Activated CD8-positive, alpha-beta memory T cell treated with anti-CD3 and anti-CD28 coated beads for 36 hours (primary cell): ENCODE measurements around the gene MINDY1. TPM values are rescaled to one million over a fixed set of nuclear protein-coding genes. Genes with fewer than 3 reads are reported as not detected.

Experiments
- CTCF ChIA-PET: fragments of 350-600 bp; sonication (Branson Sonifier 250); formaldehyde crosslinking; loops from one replicate; lab custom pipeline; 2021; ENCODE audit warnings: antibody characterized with exemption; lab: Charles Lee
- POLR2A ChIA-PET: fragments of 350-600 bp; sonication (Branson Sonifier 250); formaldehyde crosslinking; loops from one replicate; lab custom pipeline; 2021; ENCODE audit warnings: antibody characterized with exemption; lab: Charles Lee
- total RNA-seq, 2 experiments: library from RNA; stranded (reverse); gene quantifications; one replicate each; pipeline ENCODE4 v1.2.3, GENCODE V29; 2021

Gene MINDY1
- total RNA-seq, 2 experiments from 2014 or later: 4.8 to 5.7 TPM

- ChIA-PET CTCF (no interaction called here), POLR2A (no interaction called here)
These were observed 19.8 kb upstream of the MINDY1 start for GRCh38 chr1:151026460-151026859.

GRCh38 chr1:151024540-151025146, 17.9 kb upstream of the MINDY1 start:
- POLR2A ChIA-PET: no interaction called here
- CTCF ChIA-PET: interaction anchor here (0.7 to 1.9 kb wide), 16 partner anchors 10 to 140 kb away, joined by 3 to 12 read pairs (median 4); partner anchors contain the start of genes C1orf56, CDC42SE1, GABPB2 and MINDY1

- CTCF ChIA-PET: no interaction called here
- POLR2A ChIA-PET: interaction anchor here (0.7 kb wide), 1 partner anchor 30 kb away, joined by 7 read pairs; no protein-coding TSS in a partner anchor
These were observed 6.8 kb upstream of the MINDY1 start for GRCh38 chr1:151013518-151013917.

- POLR2A ChIA-PET: interaction anchor here (0.5 kb wide), 1 partner anchor 394 kb away, joined by 5 read pairs; no protein-coding TSS in a partner anchor
- CTCF ChIA-PET: interaction anchor here (0.6 kb wide), 1 partner anchor 653 kb away, joined by 4 read pairs; no protein-coding TSS in a partner anchor
These were observed 6.2 kb upstream of the MINDY1 start for GRCh38 chr1:151012684-151013471.

GRCh38 chr1:151011154-151011850, 4.6 kb upstream of the MINDY1 start:
- POLR2A ChIA-PET: interaction anchor here (0.5 to 0.7 kb wide), 2 partner anchors 38 to 85 kb away, joined by 4 to 6 read pairs; partner anchors contain the start of gene SETDB1

GRCh38 chr1:151010346-151010726, 3.6 kb upstream of the MINDY1 start:
- POLR2A ChIA-PET: interaction anchor here (0.6 to 0.7 kb wide), 2 partner anchors 44 to 84 kb away, joined by 3 to 6 read pairs; partner anchors contain the start of gene SETDB1
- CTCF ChIA-PET: no interaction called here

More at GRCh38 chr1:151011154-151011850, 4.6 kb upstream of the MINDY1 start:
- CTCF ChIA-PET: interaction anchor here (1.0 kb wide), 1 partner anchor 27 kb away, joined by 4 read pairs; no protein-coding TSS in a partner anchor

- ChIA-PET POLR2A (interaction anchor here (0.6 kb wide), 1 partner anchor 44 kb away, joined by 3 read pairs; no protein-coding TSS in a partner anchor), CTCF (no interaction called here)
These were observed 3.1 kb upstream of the MINDY1 start for GRCh38 chr1:151009674-151010345.

GRCh38 chr1:151009206-151009587, 2.5 kb upstream of the MINDY1 start:
- ChIA-PET POLR2A (no interaction called here), CTCF (no interaction called here)

GRCh38 chr1:151008244-151009205, 1.8 kb upstream of the MINDY1 start, which contains the start of gene PRUNE1:
TSS of gene PRUNE1 (plus strand) at chr1:151008449. CDS start at chr1:151008633, 184 bp downstream.
- CTCF ChIA-PET: interaction anchor here (0.7 kb wide), 1 partner anchor 62 kb away, joined by 3 read pairs; no protein-coding TSS in a partner anchor
- POLR2A ChIA-PET: no interaction called here

- POLR2A ChIA-PET: no interaction called here
- CTCF ChIA-PET: interaction anchor here (0.7 kb wide), 1 partner anchor 62 kb away, joined by 3 read pairs; no protein-coding TSS in a partner anchor
These were observed 1.1 kb upstream of the MINDY1 start for GRCh38 chr1:151007853-151008243.

GRCh38 chr1:151005729-151006319, 878 bp downstream of the MINDY1 start:
- CTCF ChIA-PET: interaction anchor here (1.2 to 3.3 kb wide), 6 partner anchors 10 to 55 kb away, joined by 3 to 15 read pairs (median 3); partner anchors contain the start of genes CDC42SE1 and MLLT11
- POLR2A ChIA-PET: interaction anchor here (0.9 to 1.8 kb wide), 4 partner anchors 32 to 426 kb away, joined by 3 to 7 read pairs (median 3); partner anchors contain the start of genes C1orf56, CDC42SE1, MCL1 and MLLT11

GRCh38 chr1:151003180-151003579, 3.5 kb downstream of the MINDY1 start:
- POLR2A ChIA-PET: no interaction called here
- CTCF ChIA-PET: interaction anchor here (1.0 to 1.3 kb wide), 2 partner anchors 8 to 443 kb away, joined by 3 to 4 read pairs; no protein-coding TSS in a partner anchor

- CTCF ChIA-PET: interaction anchor here (1.0 to 1.3 kb wide), 2 partner anchors 8 to 443 kb away, joined by 3 to 4 read pairs; no protein-coding TSS in a partner anchor
- POLR2A ChIA-PET: no interaction called here
These were observed 4.1 kb downstream of the MINDY1 start for GRCh38 chr1:151002611-151003010.

GRCh38 chr1:151002051-151002450, 4.7 kb downstream of the MINDY1 start:
- ChIA-PET POLR2A (no interaction called here), CTCF (interaction anchor here (0.7 kb wide), 1 partner anchor 23 kb away, joined by 4 read pairs; no protein-coding TSS in a partner anchor)

GRCh38 chr1:151001602-151002001, 5.1 kb downstream of the MINDY1 start:
- ChIA-PET CTCF (interaction anchor here (0.7 kb wide), 1 partner anchor 22 kb away, joined by 4 read pairs; no protein-coding TSS in a partner anchor), POLR2A (no interaction called here)

GRCh38 chr1:151000408-151000807, 6.3 kb downstream of the MINDY1 start:
- ChIA-PET POLR2A (no interaction called here), CTCF (interaction anchor here (0.8 to 1.6 kb wide), 3 partner anchors 19 to 78 kb away, joined by 3 to 10 read pairs (median 3); no protein-coding TSS in a partner anchor)
